NCI-H345 (cell line): ENCODE measurements around the gene SLC6A4.
A peak's percentile ranks its signal among the peaks of the same experiment; 100 is the strongest.
"Not testable (repeated sequence)": the region's sequence is repeated elsewhere in the genome, so short reads cannot be mapped to it uniquely, and the experiment has no call there.

Source experiments
- DNase-seq: peaks from one replicate; lab custom pipeline; 2025; lab: John Stamatoyannopoulos, UW

Gene SLC6A4

GRCh38 chr17:30238387-30239088, 3.0 kb upstream of the SLC6A4 start:
- no peak for DNase-seq

- DNase-seq: no peak
These were observed 2.5 kb upstream of the SLC6A4 start for GRCh38 chr17:30238003-30238344.

- no peak for DNase-seq
These were observed 2.0 kb upstream of the SLC6A4 start for GRCh38 chr17:30237296-30238002.

- DNase-seq: peak; percentile 15
These were observed 1.3 kb upstream of the SLC6A4 start for GRCh38 chr17:30236766-30237165.

GRCh38 chr17:30236297-30236624, 764 bp upstream of the SLC6A4 start:
- no peak for DNase-seq

GRCh38 chr17:30234964-30235363, 533 bp downstream of the SLC6A4 start:
- DNase-seq: no peak

GRCh38 chr17:30234296-30234695, 1.2 kb downstream of the SLC6A4 start:
- DNase-seq: no peak

- DNase-seq: no peak
These were observed 2.6 kb downstream of the SLC6A4 start for GRCh38 chr17:30232824-30233427.

- no peak for DNase-seq
These were observed 3.3 kb downstream of the SLC6A4 start for GRCh38 chr17:30232015-30232823.

GRCh38 chr17:30230596-30231125, 4.8 kb downstream of the SLC6A4 start:
- no peak for DNase-seq

GRCh38 chr17:30230009-30230408, 5.5 kb downstream of the SLC6A4 start:
- not testable (repeated sequence) for DNase-seq

- DNase-seq: no peak
These were observed 6.5 kb downstream of the SLC6A4 start for GRCh38 chr17:30229012-30229411.

GRCh38 chr17:30228011-30228410, 7.5 kb downstream of the SLC6A4 start:
- DNase-seq: no peak

GRCh38 chr17:30226878-30227277, 8.6 kb downstream of the SLC6A4 start:
- DNase-seq: no peak

GRCh38 chr17:30225919-30226553, 9.5 kb downstream of the SLC6A4 start:
- DNase-seq: no peak

- DNase-seq: no peak
These were observed 10.4 kb downstream of the SLC6A4 start for GRCh38 chr17:30225112-30225511.

- no peak for DNase-seq
These were observed 11.0 kb downstream of the SLC6A4 start for GRCh38 chr17:30224419-30224960.

GRCh38 chr17:30222721-30223175, 12.7 kb downstream of the SLC6A4 start:
- DNase-seq: no peak

- DNase-seq: no peak
These were observed 13.2 kb downstream of the SLC6A4 start for GRCh38 chr17:30222251-30222650.

- DNase-seq: no peak
These were observed 14.2 kb downstream of the SLC6A4 start for GRCh38 chr17:30221346-30221745.

- no peak for DNase-seq
These were observed 15.1 kb downstream of the SLC6A4 start for GRCh38 chr17:30220414-30220813.

- no peak for DNase-seq
These were observed 15.7 kb downstream of the SLC6A4 start for GRCh38 chr17:30219833-30220232.
